Subcutaneous adipose tissue (tissue), 4 donors: ENCODE results near the gene TMEM11. TPM values are rescaled to one million over a fixed set of nuclear protein-coding genes. Genes with fewer than 3 reads are reported as not detected.

Source experiments
- CTCF ChIP-seq: fragments of 450-650 bp; IDR thresholded peaks from one replicate; pipeline ENCODE4 v1.5.1; 2016; ENCODE audit warnings: low read depth, mild to moderate bottlenecking, control low read depth, antibody characterized with exemption, moderate library complexity
- total RNA-seq, 4 donors: library from RNA; depleted of rRNA; stranded (reverse); fragments of >200 nt; gene quantifications; one replicate each; pipeline ENCODE4 v1.1.0, GENCODE V29; 2016

TMEM11 gene
- total RNA-seq, 4 donors from 2014 or later = 22.0 to 30.1 (median 26.4) TPM

GRCh38 chr17:21240369-21241055, 26.6 kb upstream of the TMEM11 start:
- no peak for TF ChIP-seq CTCF

GRCh38 chr17:21239680-21240368, 25.9 kb upstream of the TMEM11 start:
- TF ChIP-seq CTCF = no peak

GRCh38 chr17:21235921-21236320, 22.0 kb upstream of the TMEM11 start:
- TF ChIP-seq CTCF = no peak

- TF ChIP-seq CTCF = no peak
Measured at GRCh38 chr17:21233581-21234347, 19.8 kb upstream of the TMEM11 start.

GRCh38 chr17:21232033-21232749, 18.2 kb upstream of the TMEM11 start:
- no peak for TF ChIP-seq CTCF

GRCh38 chr17:21231533-21231932, 17.6 kb upstream of the TMEM11 start:
- TF ChIP-seq CTCF = no peak

- no peak for TF ChIP-seq CTCF
Measured at GRCh38 chr17:21228845-21229244, 14.9 kb upstream of the TMEM11 start.
